Neuronal stem cell (in vitro differentiated cells): ENCODE results near the gene NARF.

Experiments used
- DNase-seq: peaks from one replicate; pipeline ENCODE4 v3.0.0-alpha.2; 2013; ENCODE audit warnings: low spot score
- H2AFZ ChIP-seq: one replicate; pipeline ENCODE4 v1.6.1; 2013; ENCODE audit warnings: mild to moderate bottlenecking, low read length, inconsistent platforms
- H2AK5ac ChIP-seq: 2 replicates; pipeline ENCODE4 v1.6.1; 2013; ENCODE audit warnings: low read depth, mild to moderate bottlenecking, inconsistent platforms, low read length, moderate library complexity, mixed read lengths
- H2BK120ac ChIP-seq: 2 replicates; pipeline ENCODE4 v1.6.1; 2013; ENCODE audit warnings: low read depth, mild to moderate bottlenecking, inconsistent platforms, low read length, moderate library complexity, mixed read lengths
- H2BK12ac ChIP-seq: one replicate; pipeline ENCODE4 v1.6.1; 2013; ENCODE audit warnings: low read length, inconsistent platforms
- H2BK15ac ChIP-seq: 2 replicates; pipeline ENCODE4 v1.6.1; 2013; ENCODE audit warnings: mild to moderate bottlenecking, low read length, inconsistent platforms, mixed read lengths
- H2BK5ac ChIP-seq: one replicate; pipeline ENCODE4 v1.6.1; 2013; ENCODE audit warnings: inconsistent platforms, mild to moderate bottlenecking, low read length, moderate library complexity
- H3K14ac ChIP-seq: one replicate; pipeline ENCODE4 v1.6.1; 2013; ENCODE audit warnings: low read length, inconsistent platforms
- H3K18ac ChIP-seq: 2 replicates; pipeline ENCODE4 v1.6.1; 2013; ENCODE audit warnings: low read length, inconsistent platforms
- H3K23ac ChIP-seq: 2 replicates; pipeline ENCODE4 v1.6.1; 2013; ENCODE audit warnings: low read depth, mild to moderate bottlenecking, mixed read lengths, low read length, inconsistent platforms; ENCODE audit not compliant: poor library complexity
- H3K27ac ChIP-seq: replicated peaks from 3 replicates; pipeline ENCODE4 v1.5.1; 2013; ENCODE audit warnings: low read length, inconsistent platforms
- H3K27me3 ChIP-seq, 3 experiments: 2 replicates each; pipeline ENCODE4 v1.6.1; 2013; ENCODE audit warnings: low read length in 3 of 3, mild to moderate bottlenecking in 2 of 3, inconsistent platforms in 1 of 3, low read depth in 1 of 3, mixed read lengths in 1 of 3, moderate library complexity in 1 of 3; ENCODE audit not compliant: control insufficient read depth in 3 of 3, insufficient read depth in 3 of 3
- H3K36me3 ChIP-seq, 2 donors: replicated peaks in 1 of 2; 2 replicates each; pipeline ENCODE4 v1.6.1; 2013; ENCODE audit warnings: low read length in 2 of 2; ENCODE audit not compliant: control insufficient read depth in 2 of 2, insufficient read depth in 2 of 2
- H3K4ac ChIP-seq: 2 replicates; pipeline ENCODE4 v1.6.1; 2013; ENCODE audit warnings: inconsistent platforms, mild to moderate bottlenecking, low read length, moderate library complexity
- H3K4me1 ChIP-seq, 2 donors: 1 replicate in 1 of 2; 2 replicates in 1 of 2; pipeline ENCODE4 v1.6.1; 2013; ENCODE audit warnings: low read length in 2 of 2, low read depth in 1 of 2; ENCODE audit not compliant: control insufficient read depth in 2 of 2, insufficient read depth in 1 of 2
- H3K4me2 ChIP-seq: one replicate; pipeline ENCODE4 v1.6.1; 2013; ENCODE audit warnings: mild to moderate bottlenecking, low read length, inconsistent platforms; ENCODE audit not compliant: insufficient read depth, poor library complexity, severe bottlenecking
- H3K4me3 ChIP-seq, 2 donors: 2 replicates each; pipeline ENCODE4 v1.5.1; 2013; ENCODE audit warnings: low read length in 2 of 2, mild to moderate bottlenecking in 2 of 2, inconsistent platforms in 1 of 2, moderate library complexity in 1 of 2
- H3K79me1 ChIP-seq: one replicate; pipeline ENCODE4 v1.6.1; 2013; ENCODE audit warnings: low read depth, mild to moderate bottlenecking, inconsistent platforms, low read length, moderate library complexity
- H3K9ac ChIP-seq: one replicate; pipeline ENCODE4 v1.6.1; 2013; ENCODE audit warnings: mild to moderate bottlenecking, low read depth, low read length, inconsistent platforms; ENCODE audit not compliant: poor library complexity
- H3K9me3 ChIP-seq, 2 donors: replicated peaks in 1 of 2; 2 replicates each; pipeline versions ENCODE3 to v1.6.1; 2013; ENCODE audit warnings: low read length in 2 of 2, mild to moderate bottlenecking in 2 of 2, inconsistent platforms in 1 of 2, low read depth in 1 of 2, mixed read lengths in 1 of 2, moderate library complexity in 1 of 2; ENCODE audit not compliant: control insufficient read depth in 2 of 2, insufficient read depth in 1 of 2
- H4K8ac ChIP-seq: one replicate; pipeline ENCODE4 v1.6.1; 2013; ENCODE audit warnings: low read depth, mild to moderate bottlenecking, inconsistent platforms, low read length, moderate library complexity
- H4K91ac ChIP-seq: one replicate; pipeline ENCODE4 v1.6.1; 2013; ENCODE audit warnings: low read length, low read depth, mild to moderate bottlenecking, inconsistent platforms; ENCODE audit not compliant: poor library complexity
- WGBS, 2 donors: extraction: QIAGEN DNeasy Blood & Tissue Kit; methylation state at CpG; one replicate each; pipeline ENCODE4 v1.1.7; 2013; ENCODE audit warnings: missing lambda C conversion rate in 2 of 2, mixed read lengths in 1 of 2; ENCODE audit not compliant: insufficient read length in 2 of 2, insufficient replicate concordance in 1 of 2; ENCODE audit errors: extremely low coverage in 2 of 2; 5-methylcytosine and 5-hydroxymethylcytosine counted together

NARF gene

GRCh38 chr17:82497483-82498405 is 39.2 kb downstream of the NARF start:
- Histone ChIP-seq H3K9ac (peak overlapping the region; percentile 32), H3K4me1 (peaks cover 0 to 10% of the 10 kb centered on the region in 2 donors), H3K9me3 (no peaks in the 10 kb centered on the region), H4K8ac (no peak overlapping the region), H2BK5ac (no peak overlapping the region), H3K36me3 (no peaks in the 10 kb centered on the region), H3K4ac (no peak overlapping the region), H3K18ac (peak overlapping the region; percentile 87), H3K14ac (no peak overlapping the region), H4K91ac (no peak overlapping the region), H3K27ac (no peak overlapping the region), H2AK5ac (no peak overlapping the region), H3K79me1 (no peaks in the 10 kb centered on the region), H3K23ac (no peak overlapping the region), H3K4me3 (peak overlapping the region; percentile 56 to 79), H2BK12ac (no peak overlapping the region), H2BK15ac (no peak overlapping the region), H3K4me2 (peak overlapping the region; percentile 87), H3K27me3 (peaks cover 0 to 8% (median 0%) of the 10 kb centered on the region in 3 experiments), H2AFZ (peak overlapping the region; percentile 87), H2BK120ac (peak overlapping the region; percentile 63)
- peak; percentile 40 for DNase-seq
- WGBS, 2 donors, result no CpG with 5 or more reads among the region's 66 CpGs

GRCh38 chr17:82502207-82502606 is 43.7 kb downstream of the NARF start:
- H4K8ac ChIP-seq, result no peak overlapping the region
- no peak overlapping the region for H2BK120ac ChIP-seq
- no peak overlapping the region for H2BK15ac ChIP-seq
- H4K91ac ChIP-seq, result no peak overlapping the region
- no CpG with 5 or more reads among the region's 8 CpGs for WGBS, 2 donors
- H3K79me1 ChIP-seq, result no peaks in the 10 kb centered on the region
- no peak overlapping the region for H3K4ac ChIP-seq
- H3K4me3 ChIP-seq, result no peak overlapping the region
- H3K4me2 ChIP-seq, result no peak overlapping the region
- H3K4me1 ChIP-seq, result peaks cover 0 to 2% of the 10 kb centered on the region in 2 donors
- no peak overlapping the region for H3K27ac ChIP-seq
- H3K14ac ChIP-seq, result no peak overlapping the region
- no peak overlapping the region for H2AK5ac ChIP-seq
- H3K23ac ChIP-seq, result no peak overlapping the region
- no peak overlapping the region for H3K18ac ChIP-seq
- H2BK5ac ChIP-seq, result no peak overlapping the region
- no peak for DNase-seq
- no peak overlapping the region for H2AFZ ChIP-seq
- H3K27me3 ChIP-seq, result no peaks in the 10 kb centered on the region
- H3K36me3 ChIP-seq, result no peaks in the 10 kb centered on the region
- H3K9ac ChIP-seq, result no peak overlapping the region
- no peaks in the 10 kb centered on the region for H3K9me3 ChIP-seq
- H2BK12ac ChIP-seq, result no peak overlapping the region

GRCh38 chr17:82503094-82503727 is 44.7 kb downstream of the NARF start:
- WGBS, 2 donors, result no CpG with 5 or more reads among the region's 12 CpGs
- Histone ChIP-seq H2BK5ac (peak overlapping the region; percentile 66), H3K18ac (no peak overlapping the region), H2BK12ac (peak overlapping the region; percentile 41), H3K36me3 (no peaks in the 10 kb centered on the region), H3K4ac (no peak overlapping the region), H4K91ac (no peak overlapping the region), H3K14ac (no peak overlapping the region), H2AFZ (no peak overlapping the region), H3K79me1 (no peaks in the 10 kb centered on the region), H2AK5ac (no peak overlapping the region), H3K4me2 (no peak overlapping the region), H3K4me1 (no peaks in the 10 kb centered on the region), H3K4me3 (no peak overlapping the region), H2BK120ac (no peak overlapping the region), H3K9ac (peak overlapping the region; percentile 70), H3K23ac (no peak overlapping the region), H3K9me3 (no peaks in the 10 kb centered on the region), H4K8ac (no peak overlapping the region), H3K27me3 (no peaks in the 10 kb centered on the region), H2BK15ac (no peak overlapping the region), H3K27ac (no peak overlapping the region)
- no peak for DNase-seq

- no peak overlapping the region for H2BK12ac ChIP-seq
- no CpG with 5 or more reads among the region's 21 CpGs for WGBS, 2 donors
Measured at GRCh38 chr17:82503728-82504308, 45.3 kb downstream of the NARF start.

More at GRCh38 chr17:82503728-82504308, 45.3 kb downstream of the NARF start:
- H4K8ac ChIP-seq, result no peak overlapping the region
- no peak overlapping the region for H3K14ac ChIP-seq
- H3K36me3 ChIP-seq, result no peaks in the 10 kb centered on the region
- H3K27ac ChIP-seq, result no peak overlapping the region
- H3K23ac ChIP-seq, result no peak overlapping the region
- no peak overlapping the region for H2BK120ac ChIP-seq
- H2AFZ ChIP-seq, result peak overlapping the region; percentile 68
- H3K27me3 ChIP-seq, result no peaks in the 10 kb centered on the region
- H2AK5ac ChIP-seq, result peak overlapping the region; percentile 36
- H3K4me2 ChIP-seq, result no peak overlapping the region
- H3K4ac ChIP-seq, result no peak overlapping the region
- no peak overlapping the region for H3K9ac ChIP-seq
- no peaks in the 10 kb centered on the region for H3K9me3 ChIP-seq
- no peaks in the 10 kb centered on the region for H3K79me1 ChIP-seq
- H2BK15ac ChIP-seq, result no peak overlapping the region
- peak overlapping the region; percentile 66 for H2BK5ac ChIP-seq
- H4K91ac ChIP-seq, result no peak overlapping the region
- H3K18ac ChIP-seq, result no peak overlapping the region
- DNase-seq, result no peak
- H3K4me1 ChIP-seq, result no peaks in the 10 kb centered on the region
- no peak overlapping the region for H3K4me3 ChIP-seq
